HG03565 (cell line): ENCODE data around the gene MYO15B.
"Not testable (repeated sequence)": the region's sequence is repeated elsewhere in the genome, so short reads cannot be mapped to it uniquely, and the experiment has no call there.

Experiments
- ATAC-seq: cut with Tn5 transposase; IDR thresholded peaks from one replicate; pipeline ENCODE4 v1.9.1; 2021; ENCODE audit warnings: mild to moderate bottlenecking, moderate library complexity; ENCODE audit not compliant: unreplicated experiment

Gene MYO15B

GRCh38 chr17:75637143-75637538 is 49.5 kb downstream of the MYO15B start:
- ATAC-seq: no peak

GRCh38 chr17:75637551-75637950 is 50.0 kb downstream of the MYO15B start:
- no peak for ATAC-seq

- not testable (repeated sequence) for ATAC-seq
Observed at GRCh38 chr17:75638039-75638438, 50.4 kb downstream of the MYO15B start.

- ATAC-seq: no peak
Observed at GRCh38 chr17:75638893-75639292, 51.3 kb downstream of the MYO15B start.

GRCh38 chr17:75639327-75639726 is 51.7 kb downstream of the MYO15B start:
- no peak for ATAC-seq

- ATAC-seq: no peak
Observed at GRCh38 chr17:75639771-75640555, 52.4 kb downstream of the MYO15B start.

- no peak for ATAC-seq
Observed at GRCh38 chr17:75640556-75641119, 53.0 kb downstream of the MYO15B start.

GRCh38 chr17:75641343-75641742 is 53.7 kb downstream of the MYO15B start:
- no peak for ATAC-seq

GRCh38 chr17:75642182-75642783 is 54.7 kb downstream of the MYO15B start:
- ATAC-seq: no peak

- ATAC-seq: no peak
Observed at GRCh38 chr17:75642784-75643642, 55.4 kb downstream of the MYO15B start.

- ATAC-seq: no peak
Observed at GRCh38 chr17:75643643-75644017, 56.0 kb downstream of the MYO15B start.

- no peak for ATAC-seq
Observed at GRCh38 chr17:75645501-75645888, 57.9 kb downstream of the MYO15B start.

GRCh38 chr17:75645889-75646637 is 58.5 kb downstream of the MYO15B start:
- no peak for ATAC-seq

- ATAC-seq: no peak
Observed at GRCh38 chr17:75646638-75646992, 59.0 kb downstream of the MYO15B start.

GRCh38 chr17:75647061-75647460 is 59.5 kb downstream of the MYO15B start:
- no peak for ATAC-seq

- ATAC-seq: no peak
Observed at GRCh38 chr17:75647921-75648320, 60.3 kb downstream of the MYO15B start.

GRCh38 chr17:75649687-75650086 is 62.1 kb downstream of the MYO15B start:
- no peak for ATAC-seq

- no peak for ATAC-seq
Observed at GRCh38 chr17:75650874-75651273, 63.3 kb downstream of the MYO15B start.

- no peak for ATAC-seq
Observed at GRCh38 chr17:75652341-75652740, 64.7 kb downstream of the MYO15B start.

- ATAC-seq: no peak
Observed at GRCh38 chr17:75652934-75653549, 65.4 kb downstream of the MYO15B start.
